ENCODE data around the gene FAM98B.

- TF ChIP-seq PATZ1 (CRISPR knock-in tag; IDR thresholded peaks at IDR 0.05; ENCODE audit: borderline replicate concordance) (no peak), RARB (CRISPR knock-in tag; IDR thresholded peaks at IDR 0.05) (no peak), ESRRG (CRISPR knock-in tag; IDR thresholded peaks at IDR 0.05) (no peak), ZFP30 (CRISPR knock-in tag; IDR thresholded peaks at IDR 0.05) (no peak), ARNTL (CRISPR knock-in tag; IDR thresholded peaks at IDR 0.05; ENCODE audit: borderline replicate concordance, low read depth) (no peak)
Measured at GRCh38 chr15:38477637-38478036, 23.7 kb downstream of the FAM98B start.
